Neural cell (in vitro differentiated cells): ENCODE data around the gene HUNK. TPM values are rescaled to one million over a fixed set of nuclear protein-coding genes. Genes with fewer than 3 reads are reported as not detected.
"Not testable (repeated sequence)": the region's sequence is repeated elsewhere in the genome, so short reads cannot be mapped to it uniquely, and the experiment has no call there.

Experiments
- H2AFZ ChIP-seq: fragments of 200-600, 300-800 bp; sonication (generic), shearing (Covaris generic); 2 replicates; pipeline ENCODE4 v1.6.0; 2014; ENCODE audit warnings: low read depth, mild to moderate bottlenecking, antibody characterized with exemption, low read length, moderate library complexity
- H3F3A ChIP-seq: fragments of 200-600 bp; shearing (Covaris generic); 2 replicates; pipeline ENCODE4 v1.6.1; 2016; ENCODE audit warnings: mild to moderate bottlenecking, moderate library complexity, mixed read lengths, antibody characterized with exemption, low read length; ENCODE audit not compliant: insufficient read depth, poor library complexity, severe bottlenecking
- H3K27ac ChIP-seq: fragments of 200-600, 300-800 bp; sonication (generic), shearing (Covaris generic); 2 replicates; pipeline ENCODE4 v1.5.1; 2014; ENCODE audit warnings: mild to moderate bottlenecking, low read length, moderate library complexity
- H3K27me3 ChIP-seq: fragments of 300-800, 200-600 bp; sonication (generic), shearing (Covaris generic); 2 replicates; pipeline ENCODE4 v1.6.0; 2014; ENCODE audit warnings: mild to moderate bottlenecking, low read depth, low read length, moderate library complexity; ENCODE audit not compliant: insufficient read depth
- H3K36me3 ChIP-seq: fragments of 300-800, 200-600 bp; sonication (generic), shearing (Covaris generic); 2 replicates; pipeline ENCODE4 v1.5.1; 2014; ENCODE audit warnings: mild to moderate bottlenecking, antibody characterized with exemption, low read length, moderate library complexity; ENCODE audit not compliant: insufficient read depth
- H3K4me2 ChIP-seq: fragments of 300-800, 200-600 bp; sonication (generic), shearing (Covaris generic); 2 replicates; pipeline ENCODE4 v1.6.0; 2014; ENCODE audit warnings: mild to moderate bottlenecking, low read length
- H3K4me3 ChIP-seq: fragments of 300-800, 200-600 bp; sonication (generic), shearing (Covaris generic); 2 replicates; pipeline ENCODE4 v1.5.1; 2014; ENCODE audit warnings: mild to moderate bottlenecking, low read length, moderate library complexity
- H3K79me2 ChIP-seq: fragments of 200-600 bp; shearing (Covaris generic); replicated peaks from 2 replicates; pipeline ENCODE4 v1.6.0; 2014; ENCODE audit warnings: mild to moderate bottlenecking, low read length, moderate library complexity; ENCODE audit not compliant: insufficient read depth
- H3K9ac ChIP-seq: fragments of 300-800, 200-600 bp; sonication (generic), shearing (Covaris generic); 2 replicates; pipeline ENCODE4 v1.6.1; 2016; ENCODE audit warnings: mild to moderate bottlenecking, low read length, mixed read lengths
- H3K9me2 ChIP-seq: fragments of 200-600 bp; shearing (Covaris generic); 2 replicates; pipeline ENCODE4 v1.6.1; 2016; ENCODE audit warnings: mild to moderate bottlenecking, low read length, mixed read lengths; ENCODE audit not compliant: insufficient read depth
- H3K9me3 ChIP-seq: fragments of 200-600, 300-800 bp; sonication (generic), shearing (Covaris generic); 2 replicates; pipeline ENCODE4 v1.6.1; 2016; ENCODE audit warnings: mild to moderate bottlenecking, mixed run types, low read length, moderate library complexity, mixed read lengths
- H4K20me1 ChIP-seq: fragments of 200-600 bp; shearing (Covaris generic); 2 replicates; pipeline ENCODE4 v1.6.1; 2016; ENCODE audit warnings: mild to moderate bottlenecking, mixed run types; ENCODE audit not compliant: insufficient read depth
- CTCF ChIP-seq: fragments of 450-650 bp; IDR thresholded peaks from 2 replicates; pipeline ENCODE4 v1.5.1; 2014; ENCODE audit warnings: antibody characterized with exemption, mild to moderate bottlenecking, moderate library complexity; ENCODE audit not compliant: poor library complexity, severe bottlenecking
- EP300 ChIP-seq: fragments of 450-650 bp; conservative IDR thresholded peaks from 2 replicates; pipeline ENCODE4 v1.6.1; 2014; ENCODE audit warnings: antibody characterized with exemption, mild to moderate bottlenecking, moderate library complexity; ENCODE audit not compliant: poor library complexity, severe bottlenecking
- EZH2 ChIP-seq: fragments of 200-600, 300-800 bp; shearing (Covaris generic), sonication (generic); IDR thresholded peaks from 2 replicates; pipeline ENCODE4 v1.6.1; 2014; ENCODE audit warnings: antibody characterized with exemption, low read length, borderline replicate concordance, mild to moderate bottlenecking; ENCODE audit not compliant: insufficient read depth, poor library complexity, severe bottlenecking
- MXI1 ChIP-seq: fragments of 450-650 bp; conservative IDR thresholded peaks from 2 replicates; pipeline ENCODE4 v1.6.1; 2014; ENCODE audit warnings: antibody characterized with exemption, mild to moderate bottlenecking; ENCODE audit not compliant: poor library complexity, severe bottlenecking
- POLR2AphosphoS5 ChIP-seq: IDR thresholded peaks from 2 replicates; pipeline ENCODE4 v1.6.1; 2012
- RAD21 ChIP-seq: fragments of 450-650 bp; conservative IDR thresholded peaks from 2 replicates; pipeline ENCODE4 v1.6.1; 2014; ENCODE audit warnings: antibody characterized with exemption, mild to moderate bottlenecking, moderate library complexity
- REST ChIP-seq: IDR thresholded peaks from 2 replicates; pipeline ENCODE4 v1.6.1; 2012; ENCODE audit warnings: borderline replicate concordance
- SMC3 ChIP-seq: fragments of 450-650 bp; conservative IDR thresholded peaks from 2 replicates; pipeline ENCODE4 v1.6.1; 2014; ENCODE audit warnings: antibody characterized with exemption, mild to moderate bottlenecking, moderate library complexity; ENCODE audit not compliant: poor library complexity
- TAF1 ChIP-seq: IDR thresholded peaks from 2 replicates; pipeline ENCODE4 v1.6.1; 2012; ENCODE audit warnings: low read depth
- polyA plus RNA-seq: library from polyadenylated mRNA; depleted of rRNA; stranded (reverse); fragments of >200 nt; gene quantifications from 2 replicates; pipeline ENCODE4 v1.2.3, GENCODE V29; 2014

Gene HUNK
- polyA plus RNA-seq, 1 donor from 2014 or later: 9.3 TPM

GRCh38 chr21:31946231-31946630 lies 73.4 kb downstream of the HUNK start:
- no peak overlapping the region for H2AFZ ChIP-seq
- H3K4me2 ChIP-seq: no peak overlapping the region
- H3F3A ChIP-seq: no peaks in the 10 kb centered on the region
- no peaks in the 10 kb centered on the region for H3K9me3 ChIP-seq
- H3K9ac ChIP-seq: no peak overlapping the region
- TF ChIP-seq CTCF (no peak), POLR2AphosphoS5 (no peak), MXI1 (no peak), RAD21 (no peak), SMC3 (no peak), TAF1 (no peak), REST (no peak), EZH2 (no peak), EP300 (no peak)
- H3K79me2 ChIP-seq: no peaks in the 10 kb centered on the region
- H3K4me3 ChIP-seq: no peak overlapping the region
- H3K27me3 ChIP-seq: no peaks in the 10 kb centered on the region
- H3K9me2 ChIP-seq: no peaks in the 10 kb centered on the region
- no peak overlapping the region for H3K27ac ChIP-seq
- no peaks in the 10 kb centered on the region for H4K20me1 ChIP-seq
- peaks cover 9% of the 10 kb centered on the region for H3K36me3 ChIP-seq

DNA sequence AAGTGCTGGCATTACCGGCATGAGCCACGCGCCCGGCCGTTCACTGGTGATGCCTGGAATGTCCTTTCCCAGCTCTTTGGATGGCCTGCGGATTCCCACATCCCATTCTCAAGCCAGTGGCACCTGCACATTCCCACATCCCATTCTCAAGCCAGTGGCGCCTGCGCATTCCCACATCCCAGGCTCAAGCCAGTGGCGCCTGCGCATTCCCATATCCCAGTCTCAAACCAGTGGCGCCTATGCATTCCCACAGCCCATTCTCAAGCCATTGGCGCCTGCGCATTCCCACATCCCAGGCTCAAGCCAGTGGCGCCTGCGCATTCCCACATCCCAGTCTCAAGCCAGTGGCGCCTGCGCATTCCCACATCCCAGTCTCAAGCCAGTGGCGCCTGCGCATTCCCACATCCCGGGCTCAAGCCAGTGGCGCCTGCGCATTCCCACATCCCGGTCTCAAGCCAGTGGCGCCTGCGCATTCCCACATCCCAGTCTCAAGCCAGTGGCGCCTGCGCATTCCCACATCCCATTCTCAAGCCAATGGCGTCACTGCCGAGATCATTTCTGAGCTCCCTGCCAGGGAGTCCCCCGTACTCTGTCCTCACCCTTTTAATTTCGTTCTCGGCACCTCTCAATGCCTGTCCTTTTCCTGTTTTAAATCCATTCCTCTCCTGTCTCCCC lies 74.2 kb downstream of the HUNK start:
- not testable (repeated sequence) for H3F3A ChIP-seq, H3K27me3 ChIP-seq, H3K4me2 ChIP-seq, H4K20me1 ChIP-seq, H3K9me3 ChIP-seq, H2AFZ ChIP-seq, H3K79me2 ChIP-seq, H3K9ac ChIP-seq, H3K36me3 ChIP-seq, H3K27ac ChIP-seq, H3K4me3 ChIP-seq, H3K9me2 ChIP-seq

- H3K27me3 ChIP-seq: no peaks in the 10 kb centered on the region
- H3K9me3 ChIP-seq: no peaks in the 10 kb centered on the region
- H3K9ac ChIP-seq: no peak overlapping the region
- no peak overlapping the region for H3K27ac ChIP-seq
- no peaks in the 10 kb centered on the region for H4K20me1 ChIP-seq
- no peak overlapping the region for H3K4me3 ChIP-seq
- H3K9me2 ChIP-seq: no peaks in the 10 kb centered on the region
- no peaks in the 10 kb centered on the region for H3K79me2 ChIP-seq
- TF ChIP-seq SMC3 (no peak), EZH2 (no peak), CTCF (no peak), RAD21 (no peak), TAF1 (no peak), POLR2AphosphoS5 (no peak), REST (no peak), MXI1 (no peak), EP300 (no peak)
- peaks cover 9% of the 10 kb centered on the region for H3K36me3 ChIP-seq
- H3K4me2 ChIP-seq: no peak overlapping the region
- no peaks in the 10 kb centered on the region for H3F3A ChIP-seq
- H2AFZ ChIP-seq: no peak overlapping the region
These were observed 75.9 kb downstream of the HUNK start for GRCh38 chr21:31948676-31949075.
